Cardiac fibroblast (primary cell): Measurements from ENCODE around the gene ITGAD.
A peak's percentile ranks its signal among the peaks of the same experiment; 100 is the strongest.

ENCODE experiments used
- DNase-seq, 2 donors: peaks; one replicate each; pipeline versions ENCODE4 v3.0.0 to v3.0.0-alpha.2; 2010; ENCODE audit warnings: low read depth in 2 of 2
- H3K4me3 ChIP-seq, 2 donors: replicated peaks in 1 of 2; 1 replicate in 1 of 2; 2 replicates in 1 of 2; pipeline ENCODE4 v1.5.1; 2011; ENCODE audit warnings: low read depth in 2 of 2, low read length in 2 of 2, mild to moderate bottlenecking in 2 of 2, moderate library complexity in 1 of 2
- TF ChIP-seq, protein P1 (sequence below): IDR thresholded peaks from one replicate; pipeline ENCODE4 v1.5.1; 2011; ENCODE audit warnings: low read depth, mild to moderate bottlenecking, low read length, inconsistent platforms

The ITGAD gene

DNA sequence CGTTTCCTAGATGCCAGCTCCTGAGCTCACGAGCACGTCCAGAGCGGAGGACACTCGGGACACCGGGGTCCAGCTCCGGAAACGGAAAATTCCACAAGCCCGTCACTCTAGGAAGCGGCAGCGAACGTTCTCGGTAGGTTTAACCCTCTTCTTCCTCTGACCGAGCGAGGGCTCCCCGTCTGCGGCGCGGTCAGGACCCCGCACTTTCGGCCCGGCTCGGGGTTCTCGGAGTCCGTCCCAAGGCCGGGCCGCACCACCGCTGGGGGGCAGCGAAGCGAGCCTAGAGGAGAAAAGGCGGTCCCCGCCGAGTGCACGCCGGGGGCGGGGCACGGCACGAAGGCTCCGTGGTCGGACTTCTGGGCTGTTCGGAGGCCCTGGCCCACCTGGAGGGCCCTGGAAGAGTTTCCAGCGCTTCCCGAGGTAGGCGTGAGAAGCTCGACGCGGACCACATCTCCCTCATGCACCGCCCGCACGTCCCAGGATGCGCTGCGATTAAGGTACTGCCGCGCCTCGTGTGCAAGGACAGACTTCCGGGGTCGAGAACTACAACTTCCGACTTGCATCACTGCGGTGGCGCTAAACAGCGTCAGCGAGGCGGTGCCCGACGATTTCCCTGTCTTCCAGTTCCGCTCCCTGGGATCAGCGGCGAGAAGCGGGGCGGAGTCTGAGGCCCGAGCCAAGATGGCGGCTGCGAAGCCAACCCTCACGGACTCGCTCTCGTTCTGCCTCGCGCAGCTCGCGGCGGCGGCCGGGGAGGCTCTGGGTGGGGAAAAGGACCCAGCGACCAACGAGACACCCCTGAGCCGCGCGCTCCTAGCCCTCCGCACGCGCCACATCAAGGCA, 65.9 kb downstream of the ITGAD start, which contains the start of gene ARMC5:
ARMC5 (plus strand) TSS at position 658 of the 843 bp plus-strand sequence; CDS start at position 682, 24 bp downstream.
- TF ChIP-seq, protein P1, sequence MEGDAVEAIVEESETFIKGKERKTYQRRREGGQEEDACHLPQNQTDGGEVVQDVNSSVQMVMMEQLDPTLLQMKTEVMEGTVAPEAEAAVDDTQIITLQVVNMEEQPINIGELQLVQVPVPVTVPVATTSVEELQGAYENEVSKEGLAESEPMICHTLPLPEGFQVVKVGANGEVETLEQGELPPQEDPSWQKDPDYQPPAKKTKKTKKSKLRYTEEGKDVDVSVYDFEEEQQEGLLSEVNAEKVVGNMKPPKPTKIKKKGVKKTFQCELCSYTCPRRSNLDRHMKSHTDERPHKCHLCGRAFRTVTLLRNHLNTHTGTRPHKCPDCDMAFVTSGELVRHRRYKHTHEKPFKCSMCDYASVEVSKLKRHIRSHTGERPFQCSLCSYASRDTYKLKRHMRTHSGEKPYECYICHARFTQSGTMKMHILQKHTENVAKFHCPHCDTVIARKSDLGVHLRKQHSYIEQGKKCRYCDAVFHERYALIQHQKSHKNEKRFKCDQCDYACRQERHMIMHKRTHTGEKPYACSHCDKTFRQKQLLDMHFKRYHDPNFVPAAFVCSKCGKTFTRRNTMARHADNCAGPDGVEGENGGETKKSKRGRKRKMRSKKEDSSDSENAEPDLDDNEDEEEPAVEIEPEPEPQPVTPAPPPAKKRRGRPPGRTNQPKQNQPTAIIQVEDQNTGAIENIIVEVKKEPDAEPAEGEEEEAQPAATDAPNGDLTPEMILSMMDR: peak; percentile 48
- DNase-seq: peak; percentile 99
- peak within 1 kb of the TSS; percentile 81 to 82 for H3K4me3 ChIP-seq

DNA sequence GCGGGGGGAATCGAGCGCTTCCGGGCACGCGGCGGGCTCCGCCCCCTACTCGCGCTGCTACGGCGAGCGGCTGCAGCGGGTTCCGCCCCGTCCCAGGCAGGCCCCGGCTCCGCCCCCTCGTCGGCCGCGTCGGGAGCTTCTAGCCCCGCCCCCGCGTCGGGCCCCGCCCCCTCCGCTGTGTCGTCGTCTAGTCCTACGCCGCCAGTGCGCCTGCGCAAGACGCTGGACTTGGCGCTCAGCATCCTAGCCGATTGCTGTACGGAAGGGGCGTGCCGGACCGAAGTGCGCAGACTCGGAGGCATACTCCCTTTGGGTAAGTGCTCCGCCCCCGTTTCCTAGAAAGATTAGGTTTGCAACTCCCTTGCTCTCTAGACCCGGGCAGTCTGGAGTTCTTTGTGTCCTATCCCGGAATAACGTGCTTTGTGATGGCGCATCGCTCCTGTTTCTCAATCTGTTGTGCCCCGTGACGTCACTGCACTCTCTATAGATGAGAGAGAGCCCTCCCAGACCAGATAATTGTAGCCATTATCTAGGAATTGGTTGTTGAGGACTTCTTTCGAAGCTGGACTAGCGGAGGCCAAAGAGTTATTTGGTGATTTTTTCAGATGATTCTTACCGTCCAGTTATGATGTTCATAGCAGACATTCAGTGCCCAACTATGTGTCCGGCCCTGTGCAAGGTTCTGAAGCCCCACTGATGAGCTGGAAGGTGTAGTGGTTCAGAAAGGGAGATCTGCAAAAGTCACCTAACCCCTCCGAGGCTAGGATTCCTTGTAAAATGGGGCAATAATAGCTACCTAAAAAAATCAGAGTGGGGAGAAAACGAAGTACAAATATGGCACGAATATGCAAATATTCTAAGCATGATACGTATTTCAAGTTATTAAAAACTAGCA, 66.8 kb downstream of the ITGAD start:
- peak; percentile 100 for DNase-seq
- TF ChIP-seq, protein P1: no peak
- peak overlapping the region; percentile 81 to 82 for H3K4me3 ChIP-seq

DNA sequence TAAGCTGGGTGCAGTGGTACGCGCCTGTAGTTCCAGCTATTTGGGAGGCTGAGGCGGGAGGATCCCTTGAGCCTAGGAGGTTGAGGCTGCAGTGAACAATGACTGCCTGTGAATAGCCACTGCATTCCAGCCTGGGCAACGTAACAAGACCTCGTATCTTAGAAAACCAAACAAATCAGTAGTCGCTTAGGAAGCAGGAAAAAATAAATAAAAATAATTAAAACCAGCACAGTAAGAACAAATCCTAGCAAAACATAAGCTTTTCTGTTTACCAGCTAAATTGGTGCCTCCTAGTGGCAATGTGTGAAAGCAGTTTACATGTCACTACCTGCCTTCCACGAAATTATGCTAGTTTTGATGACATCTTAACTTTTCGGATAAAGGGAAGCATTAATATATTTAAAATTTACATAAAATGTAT, 67.5 kb downstream of the ITGAD start:
- H3K4me3 ChIP-seq: peak overlapping the region; percentile 45 to 49
- peak; percentile 74 to 75 for DNase-seq
- TF ChIP-seq, protein P1: peak; percentile 73

DNA sequence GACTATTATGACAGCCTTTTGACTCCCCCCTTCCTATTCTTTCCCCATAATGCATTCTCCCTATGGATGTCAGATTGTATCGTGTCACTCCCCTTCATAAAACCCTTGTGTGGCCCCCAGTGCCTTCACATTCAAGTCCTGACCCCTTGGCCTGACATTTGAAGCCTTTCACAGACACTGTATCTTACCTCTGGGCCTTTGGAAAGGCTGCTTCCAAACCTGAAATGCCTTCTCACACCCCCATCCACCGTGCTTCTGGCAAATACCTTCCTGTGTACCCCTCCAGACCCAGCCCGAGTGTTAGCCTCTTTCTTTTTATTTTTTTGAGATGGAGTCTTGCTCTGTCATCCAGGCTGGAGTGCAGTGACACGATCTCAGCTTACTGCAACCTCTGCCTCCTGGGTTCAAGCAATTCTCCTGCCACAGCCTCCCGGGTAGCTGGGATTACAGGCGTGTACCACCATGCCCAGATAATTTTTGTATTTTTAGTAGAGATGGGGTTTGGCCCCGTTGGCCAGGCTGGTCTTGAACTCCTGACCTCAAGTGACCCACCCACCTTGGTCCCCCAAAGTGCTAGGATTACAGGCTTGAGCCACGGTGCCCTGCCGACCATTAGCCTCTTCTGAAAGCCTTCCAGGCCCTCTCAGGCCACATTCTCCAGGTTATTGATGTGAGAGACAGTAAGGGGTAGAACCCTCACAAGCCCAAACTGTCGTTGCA, 68.2 kb downstream of the ITGAD start:
- TF ChIP-seq, protein P1: no peak
- no peak for DNase-seq
- no peak overlapping the region for H3K4me3 ChIP-seq

DNA sequence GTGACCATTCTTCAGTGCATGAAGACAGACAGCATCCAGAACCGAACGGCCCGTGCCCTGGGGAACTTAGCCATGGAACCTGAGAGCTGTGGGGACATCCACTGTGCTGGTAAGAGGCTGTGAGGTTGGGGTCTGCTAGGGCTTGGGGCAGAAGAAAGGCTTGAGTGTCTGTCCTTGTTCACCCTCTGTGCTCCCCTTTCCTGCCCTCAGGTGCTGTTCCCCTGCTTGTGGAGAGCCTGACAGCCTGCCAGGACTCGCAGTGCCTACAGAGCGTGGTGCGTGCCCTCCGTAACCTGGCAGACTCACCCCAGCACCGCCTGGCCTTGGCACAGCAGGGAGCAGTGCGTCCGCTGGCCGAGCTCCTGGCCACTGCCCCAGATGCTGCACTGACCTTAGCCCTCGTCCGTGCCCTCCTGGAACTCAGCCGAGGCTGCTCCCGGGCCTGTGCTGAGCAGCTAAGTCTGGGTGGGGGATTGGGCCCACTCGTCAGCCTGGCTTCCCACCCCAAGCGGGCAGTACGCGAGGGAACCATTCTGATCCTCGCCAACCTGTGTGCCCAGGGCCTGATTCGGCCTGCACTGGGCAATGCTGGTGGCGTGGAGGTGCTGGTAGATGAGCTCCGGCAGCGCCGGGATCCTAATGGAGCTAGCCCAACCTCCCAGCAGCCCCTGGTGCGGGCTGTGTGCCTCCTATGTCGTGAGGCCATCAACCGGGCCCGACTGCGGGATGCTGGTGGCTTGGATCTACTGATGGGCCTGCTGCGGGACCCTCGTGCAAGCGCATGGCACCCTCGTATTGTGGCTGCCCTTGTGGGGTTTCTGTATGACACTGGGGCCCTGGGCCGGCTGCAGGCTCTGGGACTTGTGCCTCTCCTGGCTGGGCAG, 69.0 kb downstream of the ITGAD start:
- no peak overlapping the region for H3K4me3 ChIP-seq
- TF ChIP-seq, protein P1: no peak
- no peak for DNase-seq
